HG03460 (cell line): Measurements from ENCODE around the gene C1orf50.

ENCODE experiments used
- ATAC-seq: cut with Tn5 transposase; IDR thresholded peaks from one replicate; pipeline ENCODE4 v1.9.1; 2021; ENCODE audit not compliant: unreplicated experiment

Gene C1orf50

GRCh38 chr1:42758641-42759040 lies 8.4 kb upstream of the C1orf50 start:
- no peak for ATAC-seq

GRCh38 chr1:42759114-42759513 lies 7.9 kb upstream of the C1orf50 start:
- no peak for ATAC-seq

GRCh38 chr1:42761567-42761966 lies 5.5 kb upstream of the C1orf50 start:
- no peak for ATAC-seq

GRCh38 chr1:42762269-42762668 lies 4.8 kb upstream of the C1orf50 start:
- ATAC-seq: no peak

GRCh38 chr1:42765269-42765668 lies 1.8 kb upstream of the C1orf50 start:
- no peak for ATAC-seq

GRCh38 chr1:42765832-42766740 lies 963 bp upstream of the C1orf50 start:
- ATAC-seq: peak; percentile 19

DNA sequence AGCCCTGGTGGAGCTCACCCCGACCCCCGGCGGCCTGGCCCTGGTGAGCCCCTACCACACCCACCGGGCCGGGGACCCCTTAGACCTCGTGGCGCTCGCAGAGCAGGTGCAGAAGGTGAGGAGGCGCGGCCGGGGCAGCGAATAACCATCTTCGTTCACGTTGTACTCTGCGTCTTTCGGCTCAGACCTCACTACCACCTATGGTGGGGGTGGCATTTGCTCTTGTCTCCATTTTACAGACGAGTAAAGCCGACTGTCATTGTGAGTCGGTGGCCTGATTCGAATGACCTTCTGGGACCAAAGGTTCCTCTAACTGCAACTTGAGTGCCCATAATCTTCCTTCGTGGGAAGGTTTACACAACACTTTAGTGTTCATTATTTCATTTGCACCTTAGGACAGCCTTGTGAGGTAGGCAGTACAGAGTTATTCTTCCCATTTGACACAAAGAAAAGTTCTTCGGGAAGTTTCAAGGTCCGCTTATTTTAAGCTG lies 506 bp downstream of the C1orf50 start:
- ATAC-seq: peak; percentile 28

- no peak for ATAC-seq
These were observed 1.1 kb downstream of the C1orf50 start for GRCh38 chr1:42768172-42768571.

DNA sequence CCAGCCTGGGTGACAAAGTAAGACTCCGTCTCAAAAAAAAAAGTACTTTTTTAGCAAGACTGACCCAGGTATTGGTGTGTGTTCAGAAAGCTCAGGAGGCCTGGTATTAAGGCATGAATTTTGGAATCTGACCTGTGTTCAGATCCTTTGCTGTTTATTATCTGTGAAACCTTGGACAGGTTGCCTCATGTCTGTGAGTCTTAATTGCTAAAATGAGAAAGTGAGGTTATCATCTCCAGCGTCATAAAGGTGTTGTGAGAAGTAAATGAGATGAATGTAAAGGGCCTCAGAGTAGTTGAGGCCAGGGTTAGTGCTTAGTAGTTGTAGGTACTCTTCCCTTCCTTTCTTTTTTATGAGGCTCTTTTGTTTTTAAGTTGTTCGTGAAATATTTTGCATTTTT lies 2.8 kb downstream of the C1orf50 start:
- ATAC-seq: no peak

GRCh38 chr1:42773420-42773819 lies 6.4 kb downstream of the C1orf50 start:
- ATAC-seq: no peak

GRCh38 chr1:42774928-42775526 lies 8.0 kb downstream of the C1orf50 start:
- ATAC-seq: no peak

- no peak for ATAC-seq
These were observed 9.5 kb downstream of the C1orf50 start for GRCh38 chr1:42776502-42776901.

DNA sequence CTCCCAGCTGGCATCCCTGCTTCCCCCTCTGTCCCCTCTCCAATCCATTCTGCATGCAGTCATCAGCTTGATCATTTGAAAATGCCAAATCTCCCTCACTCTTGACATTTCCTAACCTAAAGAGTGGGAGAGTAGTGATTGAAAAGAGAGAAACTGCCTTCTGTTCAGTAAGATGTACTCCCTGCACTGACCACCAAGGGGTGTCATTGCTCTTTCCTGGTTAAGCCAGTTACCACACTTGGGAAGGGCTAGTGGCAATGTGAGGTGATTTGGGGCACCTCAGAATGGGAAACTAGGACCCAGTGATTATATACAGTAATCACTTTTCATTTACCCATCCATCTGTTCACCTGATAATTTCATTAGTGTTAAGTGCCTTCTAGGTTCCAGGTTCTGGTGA lies 10.8 kb downstream of the C1orf50 start:
- ATAC-seq: no peak

DNA sequence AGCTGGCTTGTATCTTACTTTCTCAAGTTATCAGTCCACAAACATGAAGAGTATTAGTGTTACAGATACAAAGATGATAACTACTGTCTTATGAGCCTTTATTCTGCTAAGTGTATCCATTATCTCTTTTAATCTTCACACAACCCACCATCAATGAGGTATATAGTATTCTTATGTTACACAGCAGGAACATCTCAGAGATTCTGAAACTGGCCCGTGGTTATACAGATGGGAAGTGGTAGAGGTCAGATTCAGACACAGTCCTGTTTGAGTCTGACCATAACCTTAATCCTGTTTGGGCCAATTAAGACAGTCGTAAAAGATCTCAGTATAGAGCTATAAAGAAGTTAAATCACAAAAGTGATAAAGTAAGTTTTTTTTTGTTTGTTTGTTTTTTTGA lies 12.7 kb downstream of the C1orf50 start:
- ATAC-seq: no peak

DNA sequence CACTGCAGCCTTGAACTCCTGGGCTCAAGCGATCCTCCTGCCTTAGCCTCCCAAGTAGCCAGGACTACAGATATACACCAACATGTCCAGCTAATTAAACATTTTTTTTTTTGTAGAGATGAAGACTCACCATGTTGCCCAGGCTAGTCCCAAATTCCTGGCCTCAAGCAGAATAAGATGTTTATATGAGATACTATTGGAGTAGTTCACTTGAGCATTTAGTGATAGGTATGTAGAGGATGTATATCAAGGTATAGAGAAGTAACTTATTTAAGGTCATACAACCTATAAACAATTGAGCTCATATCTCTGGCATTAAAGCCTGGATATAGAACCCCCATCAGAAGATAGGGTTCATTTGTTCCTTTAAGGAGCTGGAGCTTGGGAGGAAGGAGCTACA lies 13.1 kb downstream of the C1orf50 start:
- no peak for ATAC-seq

DNA sequence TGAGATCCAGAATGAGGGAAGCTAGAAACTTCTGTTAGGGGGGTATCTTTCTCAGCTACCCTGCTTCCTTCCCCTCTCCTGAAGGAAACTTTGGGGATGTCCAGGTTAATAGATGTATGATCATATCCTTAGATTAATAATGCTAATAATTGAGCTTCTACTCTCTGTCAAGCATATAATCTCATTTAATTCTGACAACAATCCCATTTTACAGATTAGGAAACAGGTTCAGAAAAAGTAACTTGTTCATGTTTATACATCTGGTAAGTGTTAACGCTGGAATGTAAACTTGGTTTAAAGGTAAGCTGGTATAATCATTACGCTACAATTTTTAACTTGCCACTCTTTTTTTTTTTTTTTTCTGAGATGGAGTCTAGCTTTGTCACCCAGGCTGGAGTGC lies 16.0 kb downstream of the C1orf50 start:
- no peak for ATAC-seq

DNA sequence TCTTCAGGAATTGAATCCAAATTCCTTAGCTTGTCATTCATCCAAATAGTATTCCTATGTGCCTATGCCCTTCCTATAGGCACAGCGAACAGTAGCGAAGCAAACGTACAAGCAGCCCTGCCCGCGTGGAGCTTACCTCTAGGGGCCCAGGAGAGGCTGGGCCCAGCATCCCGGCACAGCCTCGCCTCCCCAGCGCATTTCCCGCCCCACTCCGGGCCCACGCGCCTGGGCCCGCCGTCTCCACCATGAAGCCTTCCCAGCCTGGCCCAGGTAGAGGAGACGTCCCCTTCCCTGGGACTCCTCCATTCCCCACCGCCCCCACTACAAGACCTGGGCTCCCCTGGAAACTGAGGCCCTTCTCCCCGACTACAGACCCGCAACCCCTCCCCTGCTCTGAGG lies 17.5 kb downstream of the C1orf50 start:
- no peak for ATAC-seq

DNA sequence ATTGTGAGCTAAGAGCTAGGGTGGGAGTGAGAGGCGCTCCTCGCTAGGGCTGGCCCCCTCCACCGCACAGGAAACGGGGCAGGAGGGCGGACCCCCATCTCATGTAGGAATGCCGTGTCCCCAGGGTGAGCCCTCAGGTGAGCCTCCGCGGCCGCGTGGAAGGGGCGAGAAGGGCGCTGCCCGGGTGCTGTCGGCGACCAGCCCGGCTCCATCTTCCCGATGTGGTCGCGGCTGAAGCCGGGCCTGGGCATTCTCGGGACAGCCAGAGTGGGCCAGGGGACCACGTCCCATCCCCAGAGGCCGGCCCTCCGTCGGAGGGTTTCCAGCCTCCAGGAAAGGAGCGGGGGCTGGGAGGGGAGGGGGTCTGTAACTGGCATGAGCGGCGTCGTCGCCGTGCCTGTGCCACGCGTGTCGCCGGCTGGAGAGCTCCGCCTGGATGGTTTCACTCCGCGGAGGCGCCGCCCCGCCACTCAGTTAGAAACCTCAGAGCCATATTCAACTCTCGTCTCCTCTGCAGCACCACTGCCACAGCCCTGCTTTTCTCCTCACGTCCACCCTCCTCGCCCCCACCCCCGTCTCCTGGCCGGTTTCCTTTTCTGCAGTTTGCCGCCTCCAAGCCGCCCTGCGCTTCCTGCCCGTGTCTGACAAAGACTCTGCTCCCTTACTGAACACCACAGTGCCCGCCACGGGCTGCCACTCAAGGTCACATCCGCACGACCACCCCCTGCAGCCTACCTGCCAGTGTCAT lies 18.1 kb downstream of the C1orf50 start, which contains the start of gene TMEM269:
TSS of gene TMEM269 (plus strand) at position 46 of the 748 bp plus-strand sequence. CDS start 4,903 bp downstream, outside the sequence.
- ATAC-seq: no peak

- no peak for ATAC-seq
These were observed 19.0 kb downstream of the C1orf50 start for GRCh38 chr1:42786097-42786496.

DNA sequence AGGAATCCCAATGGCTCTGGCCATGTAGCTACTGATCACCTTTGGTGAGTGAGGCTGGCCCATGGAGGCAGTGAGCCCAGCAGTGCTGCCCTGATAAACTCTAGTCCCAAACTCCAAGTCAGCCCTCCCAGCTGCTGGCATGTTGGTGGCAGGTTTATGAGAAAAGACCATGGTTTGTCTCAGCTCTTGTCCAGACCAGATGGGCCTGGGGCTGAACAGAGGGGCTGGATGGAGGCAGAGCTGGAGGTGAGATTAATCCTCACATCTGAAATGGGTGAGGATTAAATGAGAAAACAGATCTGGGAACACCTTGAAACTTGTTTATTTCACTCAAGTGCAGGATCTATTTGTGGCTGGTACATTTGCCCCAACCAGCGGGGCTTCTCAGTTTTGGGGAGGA lies 21.0 kb downstream of the C1orf50 start:
- no peak for ATAC-seq

- ATAC-seq: no peak
These were observed 26.8 kb downstream of the C1orf50 start for GRCh38 chr1:42793824-42794223.
